Chondrocyte (in vitro differentiated cells): ENCODE results near the gene CETN3. TPM values are rescaled to one million over a fixed set of nuclear protein-coding genes. Genes with fewer than 3 reads are reported as not detected.

ENCODE experiments used
- DNase-seq: peaks from one replicate; pipeline ENCODE4 v3.0.0; 2021; ENCODE audit warnings: mixed read lengths, low spot score
- H3K27ac Mint-ChIP-seq: one replicate; pipeline ENCODE4 v1.8.0; 2021; ENCODE audit warnings: mild to moderate bottlenecking, moderate library complexity, mixed read lengths; ENCODE audit not compliant: unreplicated experiment
- H3K27me3 Mint-ChIP-seq: 2 replicates; pipeline ENCODE4 v1.8.0; 2021; ENCODE audit warnings: low read depth, mixed read lengths
- H3K36me3 Mint-ChIP-seq: 2 replicates; pipeline ENCODE4 v1.8.0; 2021; ENCODE audit warnings: low read depth, mixed read lengths
- H3K4me1 Mint-ChIP-seq: 2 replicates; pipeline ENCODE4 v1.8.0; 2021; ENCODE audit warnings: low read depth, mild to moderate bottlenecking, mixed read lengths
- H3K4me3 Mint-ChIP-seq: one replicate; pipeline ENCODE4 v1.8.0; 2021; ENCODE audit warnings: mild to moderate bottlenecking, moderate library complexity, mixed read lengths; ENCODE audit not compliant: unreplicated experiment
- H3K9me3 Mint-ChIP-seq: 2 replicates; pipeline ENCODE4 v1.8.0; 2021; ENCODE audit warnings: low read depth, mixed read lengths
- total RNA-seq: library from RNA; stranded (reverse); gene quantifications from 3 replicates; pipeline ENCODE4 v1.2.1, GENCODE V29; 2021
- TF ChIP-seq, protein P1 (sequence below): fragments of 200-600 bp; sonication (generic); IDR thresholded peaks from 2 replicates; pipeline ENCODE4 v1.5.0; 2021; ENCODE audit warnings: antibody characterized with exemption, mild to moderate bottlenecking, moderate library complexity

Gene CETN3
- total RNA-seq, 1 donor from 2014 or later: 13.9 TPM

DNA sequence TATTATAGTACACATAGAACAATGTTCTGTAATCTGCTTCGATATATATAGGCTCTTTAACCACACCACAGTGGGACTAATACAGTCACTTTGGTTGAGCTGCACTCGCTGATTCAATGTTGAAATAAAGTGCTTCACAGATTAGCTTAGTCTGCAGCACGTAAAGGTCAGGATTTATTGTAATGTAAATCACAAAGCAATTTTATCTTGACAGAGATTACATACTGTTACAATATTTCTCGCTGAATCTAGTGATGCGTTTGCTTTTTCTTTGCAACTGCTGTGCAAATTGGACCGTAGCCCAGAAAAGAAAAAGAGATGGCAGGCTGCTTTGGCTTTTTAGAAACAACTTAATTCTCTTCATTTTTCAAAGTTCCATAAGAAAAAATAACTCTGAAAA is 52.9 kb downstream of the CETN3 start:
- H3K4me1 Mint-ChIP-seq: no peaks in the 10 kb centered on the region
- TF ChIP-seq, protein P1, sequence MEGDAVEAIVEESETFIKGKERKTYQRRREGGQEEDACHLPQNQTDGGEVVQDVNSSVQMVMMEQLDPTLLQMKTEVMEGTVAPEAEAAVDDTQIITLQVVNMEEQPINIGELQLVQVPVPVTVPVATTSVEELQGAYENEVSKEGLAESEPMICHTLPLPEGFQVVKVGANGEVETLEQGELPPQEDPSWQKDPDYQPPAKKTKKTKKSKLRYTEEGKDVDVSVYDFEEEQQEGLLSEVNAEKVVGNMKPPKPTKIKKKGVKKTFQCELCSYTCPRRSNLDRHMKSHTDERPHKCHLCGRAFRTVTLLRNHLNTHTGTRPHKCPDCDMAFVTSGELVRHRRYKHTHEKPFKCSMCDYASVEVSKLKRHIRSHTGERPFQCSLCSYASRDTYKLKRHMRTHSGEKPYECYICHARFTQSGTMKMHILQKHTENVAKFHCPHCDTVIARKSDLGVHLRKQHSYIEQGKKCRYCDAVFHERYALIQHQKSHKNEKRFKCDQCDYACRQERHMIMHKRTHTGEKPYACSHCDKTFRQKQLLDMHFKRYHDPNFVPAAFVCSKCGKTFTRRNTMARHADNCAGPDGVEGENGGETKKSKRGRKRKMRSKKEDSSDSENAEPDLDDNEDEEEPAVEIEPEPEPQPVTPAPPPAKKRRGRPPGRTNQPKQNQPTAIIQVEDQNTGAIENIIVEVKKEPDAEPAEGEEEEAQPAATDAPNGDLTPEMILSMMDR: no peak
- H3K9me3 Mint-ChIP-seq: no peaks in the 10 kb centered on the region
- no peak overlapping the region for H3K27ac Mint-ChIP-seq
- H3K4me3 Mint-ChIP-seq: no peak overlapping the region
- no peaks in the 10 kb centered on the region for H3K36me3 Mint-ChIP-seq
- DNase-seq: no peak
- H3K27me3 Mint-ChIP-seq: no peaks in the 10 kb centered on the region

DNA sequence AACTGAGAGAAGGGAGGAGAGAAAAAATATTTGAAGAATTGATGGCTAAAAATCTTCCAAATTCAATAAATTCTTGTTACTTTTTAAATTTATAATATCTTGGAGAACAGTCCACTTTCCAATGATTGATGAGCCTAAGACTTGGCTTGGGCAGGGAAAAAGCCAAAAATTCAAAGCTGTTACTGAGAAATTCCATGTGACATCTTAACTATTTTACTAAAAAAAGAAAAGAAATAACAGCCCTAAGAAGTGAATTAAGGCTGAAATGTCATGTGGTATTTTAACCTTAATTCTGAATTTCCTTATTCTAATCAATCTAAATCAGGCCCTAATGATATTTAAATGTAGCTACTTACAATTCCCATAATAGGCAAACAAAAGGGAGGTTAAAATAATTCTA is 53.4 kb downstream of the CETN3 start:
- H3K4me1 Mint-ChIP-seq: no peaks in the 10 kb centered on the region
- H3K36me3 Mint-ChIP-seq: no peaks in the 10 kb centered on the region
- no peak overlapping the region for H3K4me3 Mint-ChIP-seq
- no peaks in the 10 kb centered on the region for H3K27me3 Mint-ChIP-seq
- TF ChIP-seq, protein P1: no peak
- no peak overlapping the region for H3K27ac Mint-ChIP-seq
- no peak for DNase-seq
- H3K9me3 Mint-ChIP-seq: no peaks in the 10 kb centered on the region

DNA sequence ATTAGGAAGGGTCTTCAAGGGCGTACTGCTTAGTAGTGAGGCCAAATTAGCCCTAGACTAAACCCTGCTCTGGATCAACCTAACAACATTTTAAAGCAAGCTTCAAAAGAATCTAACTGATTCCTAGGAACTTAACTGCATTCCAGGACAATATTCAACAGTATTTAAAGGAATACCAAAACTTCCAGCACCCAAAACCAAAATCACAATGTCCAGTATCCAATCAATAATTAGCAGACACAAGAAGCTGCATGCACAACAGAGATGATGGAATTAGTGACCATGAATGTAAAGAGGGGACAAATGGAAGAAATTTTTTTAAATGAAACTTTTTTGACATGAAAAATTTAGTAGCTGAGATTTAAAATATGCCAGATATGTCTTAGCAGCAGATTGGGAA is 53.9 kb downstream of the CETN3 start:
- Mint-ChIP-seq H3K9me3 (no peaks in the 10 kb centered on the region), H3K4me3 (no peak overlapping the region), H3K4me1 (no peaks in the 10 kb centered on the region), H3K27me3 (no peaks in the 10 kb centered on the region), H3K27ac (no peak overlapping the region), H3K36me3 (no peaks in the 10 kb centered on the region)
- TF ChIP-seq, protein P1: no peak
- DNase-seq: no peak

DNA sequence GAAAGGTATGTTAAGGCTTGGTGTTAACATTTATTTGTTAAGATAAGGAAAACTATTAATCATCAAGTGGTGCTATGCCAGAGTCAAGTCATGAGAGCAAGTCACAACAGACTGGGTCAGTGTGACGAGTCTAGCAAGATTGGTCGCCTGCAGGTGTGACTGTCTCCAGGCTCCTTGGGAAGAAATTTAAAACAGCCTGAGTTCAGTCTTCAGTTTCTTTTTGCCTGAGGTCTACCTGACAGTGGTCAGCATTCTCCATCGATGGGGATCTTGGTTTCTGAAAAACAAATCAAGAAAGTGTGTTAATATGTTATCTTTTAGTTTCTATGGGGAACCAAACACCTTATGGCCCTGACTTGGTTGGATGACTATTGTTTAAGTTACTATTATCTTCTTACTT is 56.3 kb downstream of the CETN3 start:
- no peak for DNase-seq
- H3K9me3 Mint-ChIP-seq: no peaks in the 10 kb centered on the region

DNA sequence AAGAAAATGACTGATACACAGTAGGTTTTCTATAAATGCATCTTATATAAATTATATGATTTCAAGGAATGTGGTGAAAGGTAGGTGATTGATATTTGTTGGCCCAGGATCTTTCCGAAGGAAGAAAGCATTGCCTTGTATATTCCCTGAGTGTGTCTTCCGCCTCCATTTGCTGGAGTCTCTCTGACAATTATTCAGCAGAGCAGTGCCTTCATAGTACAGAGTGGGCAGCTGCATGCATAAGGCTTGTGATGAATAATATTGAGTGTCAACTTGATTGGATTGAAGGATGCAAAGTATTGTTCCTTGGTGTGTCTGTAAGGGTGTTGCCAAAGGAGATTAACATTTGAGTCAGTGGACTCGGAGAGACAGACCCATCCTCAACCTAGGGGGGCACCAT is 58.5 kb downstream of the CETN3 start:
- no peaks in the 10 kb centered on the region for H3K27me3 Mint-ChIP-seq
- no peaks in the 10 kb centered on the region for H3K36me3 Mint-ChIP-seq
- TF ChIP-seq, protein P1: no peak
- no peaks in the 10 kb centered on the region for H3K9me3 Mint-ChIP-seq
- DNase-seq: no peak
- no peaks in the 10 kb centered on the region for H3K4me1 Mint-ChIP-seq
- H3K4me3 Mint-ChIP-seq: no peak overlapping the region
- H3K27ac Mint-ChIP-seq: no peak overlapping the region

More for the DNA sequence above, 56.3 kb downstream of the CETN3 start:
- Mint-ChIP-seq H3K4me3 (no peak overlapping the region), H3K27me3 (no peaks in the 10 kb centered on the region), H3K4me1 (no peaks in the 10 kb centered on the region), H3K36me3 (no peaks in the 10 kb centered on the region), H3K27ac (no peak overlapping the region)
- TF ChIP-seq, protein P1: no peak
